NOMO-1 treated with DMSO at 0.1 percent for 48 hours (cell line): ENCODE data around the gene UBE3B.

ENCODE experiments used
- DNase-seq: peaks from one replicate; lab custom pipeline; 2025; ENCODE audit not compliant: unreplicated experiment; lab: John Stamatoyannopoulos, UW

The UBE3B gene

DNA sequence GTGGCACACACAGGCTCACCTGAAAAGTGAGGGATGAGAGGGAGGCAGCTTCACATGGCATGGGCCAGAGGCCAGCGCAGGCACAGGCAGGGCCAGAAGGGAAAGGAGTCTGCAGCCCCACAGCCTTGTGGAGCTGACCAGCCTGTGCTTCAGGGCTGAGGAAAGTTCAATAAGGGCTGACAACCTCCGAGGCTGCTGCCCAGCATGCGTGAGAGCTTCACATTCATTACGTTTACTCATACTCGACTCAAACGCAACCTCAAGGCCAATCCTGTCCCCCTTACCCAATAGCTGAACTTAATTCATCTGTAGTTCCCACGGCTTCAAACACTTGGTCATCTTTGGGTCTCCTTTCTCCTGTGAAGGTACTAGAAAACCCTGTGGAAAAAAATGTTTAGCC, 91.1 kb downstream of the UBE3B start:
- no peak for DNase-seq

DNA sequence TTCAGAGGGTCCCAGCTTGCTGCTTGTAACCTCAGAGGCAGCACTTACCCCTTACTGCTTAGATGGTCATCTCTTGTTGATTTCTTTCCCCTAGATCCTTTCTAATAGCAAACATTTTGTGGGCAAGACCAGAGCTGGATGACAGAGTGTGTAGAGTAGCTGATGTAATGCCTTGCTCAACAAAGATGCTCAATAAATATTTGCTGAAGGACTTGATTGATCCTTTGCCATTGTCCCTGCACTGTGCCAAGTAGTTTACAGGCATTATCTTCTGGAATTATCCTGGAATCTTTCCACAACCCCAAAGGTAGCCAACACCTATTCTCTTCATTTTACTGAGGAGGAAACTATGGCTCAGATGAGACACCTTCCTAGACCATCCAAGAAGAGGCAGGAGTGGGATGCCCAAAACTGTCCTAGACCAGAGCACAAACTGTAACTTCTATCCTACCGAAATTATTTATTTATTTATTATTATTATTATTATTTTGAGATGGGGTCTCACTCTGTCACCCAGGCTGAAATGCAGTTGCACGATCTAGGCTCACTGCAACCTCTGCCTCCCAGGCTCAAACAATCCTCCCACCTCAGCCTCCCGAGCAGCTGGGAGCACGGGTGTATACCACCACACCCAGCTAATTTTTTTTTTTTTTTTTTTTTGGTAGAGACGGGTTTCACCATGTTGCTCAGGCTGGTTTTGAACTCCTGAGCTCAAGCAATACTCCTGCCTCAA, 94.5 kb downstream of the UBE3B start:
- no peak for DNase-seq

DNA sequence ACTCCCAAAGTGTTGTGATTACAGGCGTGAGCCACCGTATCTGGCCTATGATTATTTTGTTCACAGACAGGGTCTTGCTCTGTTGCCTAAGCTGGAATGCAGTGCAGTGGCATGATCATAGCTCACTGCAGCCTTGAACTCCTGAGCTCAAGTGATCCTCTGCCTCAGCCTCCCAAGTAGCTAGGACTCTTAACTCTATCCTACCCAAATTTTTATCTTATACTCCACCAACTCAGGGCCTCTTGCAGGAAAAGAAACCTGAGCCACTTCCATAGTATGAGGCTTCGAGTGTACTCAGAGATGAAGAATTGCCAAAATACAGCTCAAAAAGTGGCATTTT, 95.0 kb downstream of the UBE3B start:
- no peak for DNase-seq

DNA sequence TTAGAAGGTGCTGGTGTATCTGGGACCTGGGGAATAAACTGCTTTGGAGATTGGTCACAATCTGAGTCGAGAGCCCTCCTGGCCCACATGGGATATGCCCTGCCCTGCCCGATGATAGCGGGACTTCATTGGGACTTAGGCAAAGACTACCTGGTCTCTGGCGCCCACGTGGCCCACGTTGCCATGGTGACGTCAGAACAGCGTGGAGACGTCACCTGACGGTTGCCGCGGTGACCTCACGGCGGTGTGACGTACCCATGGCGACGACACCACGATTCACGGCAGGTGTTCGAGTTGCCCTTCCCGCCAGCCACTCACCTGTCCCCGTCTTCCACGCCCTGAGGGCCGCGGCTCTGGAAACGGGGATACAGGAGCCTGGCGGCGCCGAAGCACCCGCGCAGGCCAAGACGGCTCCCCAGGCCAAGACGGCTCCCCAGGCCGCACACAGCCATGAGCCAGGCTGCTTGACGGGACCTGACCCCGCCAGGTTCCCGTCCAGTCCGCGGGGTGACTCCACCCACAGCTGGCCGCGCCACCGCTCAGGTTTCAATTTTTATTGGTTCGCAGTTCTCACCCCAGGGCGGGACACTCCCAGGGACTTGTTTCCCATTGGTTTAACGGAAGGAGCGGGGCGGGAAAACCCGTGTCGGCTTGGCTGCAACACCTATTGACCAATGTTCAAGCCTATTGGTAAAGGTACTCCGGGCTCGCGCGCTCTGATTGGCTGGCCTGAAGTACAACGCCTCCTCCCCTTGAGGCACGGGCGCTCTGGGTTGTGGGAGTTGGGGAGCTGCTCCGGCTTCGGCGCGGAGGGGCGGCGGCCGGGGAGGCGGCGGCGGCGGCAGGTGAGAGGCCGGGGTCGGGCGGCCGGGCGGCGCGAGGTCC, 95.8 kb downstream of the UBE3B start, which contains the start of the genes MMAB and MVK:
Gene MMAB (minus strand): TSS at position 476 of the 885 bp plus-strand sequence. CDS start 24 bp downstream, at position 452.
Gene MVK (plus strand): TSS at position 766 of the 885 bp plus-strand sequence. CDS start 1,029 bp downstream, outside the sequence.
- peak; percentile 99 for DNase-seq

DNA sequence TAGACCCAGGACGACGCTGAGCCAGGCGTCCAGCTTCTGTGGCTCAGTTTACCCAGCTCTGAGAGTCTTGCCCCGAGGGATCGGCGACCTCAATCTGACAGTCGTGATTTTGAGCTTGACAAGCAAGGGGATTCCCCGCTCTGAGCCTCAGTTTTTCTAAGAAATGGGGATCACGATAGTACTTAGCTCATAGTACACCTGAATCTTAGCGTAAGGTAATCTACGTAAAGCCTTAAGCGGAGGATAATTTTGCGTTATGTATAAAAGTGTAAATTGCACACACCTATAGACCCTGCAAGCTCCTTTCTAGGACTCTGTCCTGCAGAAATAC, 96.4 kb downstream of the UBE3B start:
- no peak for DNase-seq

DNA sequence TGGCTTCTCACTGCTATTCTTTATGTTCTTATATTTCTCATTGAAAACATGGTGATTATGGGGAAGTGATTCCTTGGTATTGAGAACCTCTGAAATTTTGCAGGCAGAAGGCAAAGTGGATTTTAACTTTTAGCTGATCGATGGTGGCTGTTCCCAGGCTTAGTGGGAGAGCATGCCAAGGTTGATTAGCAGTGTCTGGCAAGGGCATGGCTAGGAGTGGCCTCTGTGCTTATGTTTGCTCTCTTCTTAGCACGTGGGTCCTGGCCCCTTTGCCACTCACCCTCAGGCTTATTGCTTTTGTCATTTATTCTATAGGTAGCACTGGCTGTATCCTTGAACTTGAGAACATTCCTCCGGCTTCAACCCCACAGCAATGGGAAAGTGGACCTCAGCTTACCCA, 98.2 kb downstream of the UBE3B start:
- DNase-seq: no peak

DNA sequence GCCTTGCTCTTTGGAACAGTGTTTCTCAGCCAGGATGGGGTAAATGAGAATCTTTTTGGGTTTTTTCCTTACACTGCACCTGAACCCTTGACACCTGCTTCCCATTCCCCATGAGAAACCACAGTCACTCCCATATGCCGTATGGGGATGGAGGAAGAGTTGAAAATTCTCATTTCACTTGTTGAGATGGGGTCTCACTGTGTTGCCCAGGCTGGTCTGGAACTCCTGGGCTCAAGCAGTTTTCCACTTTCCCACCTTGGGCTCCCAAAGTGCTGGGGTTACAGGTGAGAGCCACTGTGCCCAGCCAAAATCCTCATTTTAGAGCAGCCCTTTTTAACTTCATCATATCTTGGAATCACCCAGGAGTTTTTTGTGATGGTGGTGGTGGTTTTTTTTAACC, 99.9 kb downstream of the UBE3B start:
- DNase-seq: no peak

DNA sequence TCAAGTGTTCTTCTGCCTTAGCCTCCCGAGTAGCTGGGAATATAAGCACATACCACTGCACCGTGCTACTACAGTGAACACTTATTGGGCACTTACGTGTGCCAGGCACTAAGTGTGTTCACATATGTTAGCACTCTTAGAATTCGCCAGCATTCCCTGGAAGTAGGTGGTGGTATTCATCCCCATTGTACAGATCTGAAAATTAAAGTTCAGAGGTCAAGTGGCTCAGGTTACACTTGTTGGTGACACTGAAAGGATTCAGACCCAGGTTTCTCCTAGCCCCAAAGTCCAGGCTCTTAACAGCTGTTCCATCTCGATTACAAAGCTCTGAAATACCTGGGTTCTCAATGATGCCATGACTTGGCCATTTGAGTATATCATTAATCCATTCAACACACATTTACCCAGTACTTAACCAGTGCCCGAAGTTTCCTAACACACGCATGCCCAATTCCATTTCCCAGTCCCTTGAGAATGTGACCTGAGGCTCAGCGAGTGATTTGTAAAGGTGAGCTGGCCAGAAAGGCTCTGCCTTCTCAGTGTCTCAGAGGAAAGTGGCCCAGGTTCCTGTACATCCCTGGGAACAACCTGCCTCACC, 101.0 kb downstream of the UBE3B start:
- DNase-seq: no peak

DNA sequence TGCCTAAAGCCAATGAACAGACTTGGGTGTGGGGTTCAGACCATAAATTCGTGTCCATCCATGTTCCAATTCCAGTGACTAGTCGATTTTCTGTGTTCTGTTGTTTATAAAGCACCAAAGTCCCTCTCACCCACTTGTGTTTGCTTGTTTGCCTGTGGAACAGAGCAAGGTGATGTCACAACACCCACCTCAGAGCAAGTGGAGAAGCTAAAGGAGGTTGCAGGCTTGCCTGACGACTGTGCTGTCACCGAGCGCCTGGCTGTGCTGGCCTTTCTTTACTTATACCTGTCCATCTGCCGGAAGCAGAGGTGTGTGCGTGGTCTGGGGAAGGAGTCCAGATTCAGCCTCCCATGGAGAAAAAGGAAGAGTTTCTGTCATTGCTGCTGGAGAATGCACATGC, 102.2 kb downstream of the UBE3B start:
- DNase-seq: no peak

DNA sequence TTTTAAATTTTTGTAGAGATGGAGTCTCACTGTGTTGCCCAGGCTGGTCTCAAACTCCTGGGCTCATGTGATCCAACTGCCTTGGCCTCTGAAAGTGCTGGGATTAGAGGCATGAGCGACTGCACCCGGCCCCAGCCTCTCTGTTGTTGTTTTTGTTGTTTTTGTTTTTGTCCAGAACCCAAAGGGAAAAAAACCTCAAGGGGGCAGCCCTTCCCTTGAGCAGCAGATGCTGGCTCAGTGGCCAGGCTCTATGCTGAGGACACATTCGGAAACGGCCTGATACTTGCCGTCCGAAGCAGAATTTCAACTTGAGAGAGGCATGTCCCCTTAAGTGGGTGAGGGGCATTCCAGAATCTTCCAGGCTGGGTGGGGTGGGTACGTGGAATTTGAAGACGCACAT, 102.8 kb downstream of the UBE3B start:
- no peak for DNase-seq

DNA sequence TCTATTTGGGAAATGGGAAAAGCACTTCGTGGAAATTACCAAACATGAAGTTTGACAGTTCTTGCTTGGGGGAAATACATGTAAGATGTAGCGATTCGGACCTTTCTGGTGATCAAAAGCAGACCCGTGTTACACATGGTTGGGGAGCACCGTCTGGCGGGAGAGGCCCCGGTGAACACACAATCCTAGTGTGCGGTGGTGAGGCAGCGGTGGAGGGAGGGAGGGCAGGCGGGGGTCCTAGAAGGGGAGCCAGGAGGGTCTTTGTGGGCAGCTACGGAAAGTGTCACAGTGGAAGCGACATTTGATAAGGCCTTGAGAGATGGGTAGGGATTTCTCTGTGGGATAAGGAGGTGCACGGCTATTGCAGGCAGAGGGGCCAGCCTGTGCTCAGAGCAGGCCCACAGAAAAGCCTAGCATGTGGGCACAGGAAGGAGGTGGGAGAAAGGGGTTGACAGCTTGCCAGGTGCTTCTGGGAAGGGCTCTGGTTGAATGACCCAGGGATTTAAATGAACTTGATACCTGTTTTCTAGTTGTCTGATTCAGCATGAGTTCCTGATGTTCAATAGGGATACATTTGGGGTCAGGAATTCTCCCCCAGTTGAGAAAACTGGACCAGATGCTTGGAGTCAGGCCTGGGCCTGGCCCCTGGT, 103.4 kb downstream of the UBE3B start:
- DNase-seq: no peak

DNA sequence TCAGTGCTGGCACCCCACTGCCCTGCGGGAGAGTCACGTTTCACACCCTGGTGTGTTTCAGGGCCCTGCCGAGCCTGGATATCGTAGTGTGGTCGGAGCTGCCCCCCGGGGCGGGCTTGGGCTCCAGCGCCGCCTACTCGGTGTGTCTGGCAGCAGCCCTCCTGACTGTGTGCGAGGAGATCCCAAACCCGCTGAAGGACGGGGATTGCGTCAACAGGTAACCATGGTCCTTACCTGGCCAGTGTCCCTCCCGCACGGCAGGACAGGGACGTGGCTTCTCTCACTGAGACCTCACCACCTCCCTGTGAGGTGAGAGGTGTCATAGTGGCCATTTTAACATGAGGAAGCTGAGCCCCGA, 103.9 kb downstream of the UBE3B start:
- no peak for DNase-seq

DNA sequence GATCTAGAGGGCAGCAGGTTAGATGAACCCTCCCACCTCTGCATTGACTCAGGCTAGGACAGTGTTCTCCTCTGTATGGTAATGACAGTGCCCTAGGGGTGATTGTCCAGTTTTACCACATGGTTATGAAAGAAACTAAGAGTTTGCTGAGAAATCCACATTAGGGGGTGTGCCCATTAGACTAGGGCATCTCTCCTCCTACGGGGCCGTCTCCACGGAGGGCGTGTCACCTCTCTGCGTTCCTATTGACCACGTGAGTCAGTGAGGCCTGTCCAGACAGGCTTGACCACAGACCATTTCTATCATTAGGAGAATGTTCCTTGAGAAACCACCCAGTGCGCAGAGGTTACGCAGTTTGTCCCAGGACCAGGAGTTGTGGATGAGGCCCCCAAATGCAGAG, 104.4 kb downstream of the UBE3B start:
- no peak for DNase-seq

DNA sequence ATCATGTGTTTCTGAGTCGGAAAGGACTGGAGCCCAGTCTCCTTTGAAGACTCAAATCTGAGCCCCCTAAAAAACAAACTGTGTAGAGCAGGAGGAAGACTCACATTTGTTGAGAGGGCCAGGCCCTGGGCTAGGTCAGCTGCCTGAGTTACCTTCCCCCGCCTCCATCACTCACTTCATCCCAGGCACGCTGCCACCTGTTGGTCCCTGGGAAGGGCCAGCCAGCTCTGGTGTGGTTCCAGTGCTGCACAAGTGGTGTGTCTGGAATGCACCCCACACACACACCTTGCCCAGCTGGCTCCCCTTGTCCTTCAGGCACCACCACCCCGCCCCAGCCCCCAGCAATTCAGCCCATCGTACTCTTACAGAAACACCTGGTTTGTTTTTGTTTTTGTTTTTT, 105.2 kb downstream of the UBE3B start:
- no peak for DNase-seq

DNA sequence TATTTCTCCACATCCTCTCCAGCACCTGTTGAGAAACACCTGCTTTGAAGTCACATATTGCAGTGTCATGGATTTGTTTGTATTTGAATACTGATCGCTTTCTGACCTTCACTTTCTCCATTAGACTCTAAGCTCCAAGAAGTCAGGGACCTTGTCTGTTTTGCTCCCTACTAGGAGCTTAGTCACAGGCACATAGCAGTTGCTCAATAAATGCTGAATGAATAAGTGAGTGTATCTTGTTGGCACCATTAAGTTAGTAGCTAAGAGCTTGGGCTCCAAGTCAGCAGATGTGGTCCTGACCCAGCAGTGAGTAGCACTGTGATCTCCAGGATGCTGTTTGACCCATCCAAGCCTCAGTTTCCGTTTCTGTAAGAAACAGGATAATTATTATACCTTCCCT, 106.3 kb downstream of the UBE3B start:
- no peak for DNase-seq
